ENCODE data around the gene MYOM1.

DNA sequence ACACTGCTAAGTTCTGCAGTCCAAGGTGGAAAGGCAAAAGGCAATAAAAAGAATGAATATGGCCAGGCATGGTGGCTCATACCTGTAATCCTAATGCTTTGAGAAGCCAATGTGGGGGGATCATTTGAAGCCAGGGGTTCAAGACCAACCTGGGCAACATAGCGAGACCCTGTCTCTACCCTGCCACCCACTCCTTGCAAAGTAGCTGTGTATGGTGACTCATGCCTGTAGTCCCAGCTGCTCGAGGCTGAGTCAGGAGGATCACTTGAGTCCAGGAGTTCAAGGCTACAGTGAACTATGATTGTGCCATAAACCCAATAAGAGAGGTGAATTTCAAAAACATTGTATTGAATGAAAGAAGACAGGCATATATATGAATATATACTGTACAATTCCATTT, 44.6 kb upstream of the MYOM1 start:
- no peak for TF ChIP-seq POLR2A (IDR thresholded peaks at IDR 0.05)
- TF ChIP-seq, protein P1, sequence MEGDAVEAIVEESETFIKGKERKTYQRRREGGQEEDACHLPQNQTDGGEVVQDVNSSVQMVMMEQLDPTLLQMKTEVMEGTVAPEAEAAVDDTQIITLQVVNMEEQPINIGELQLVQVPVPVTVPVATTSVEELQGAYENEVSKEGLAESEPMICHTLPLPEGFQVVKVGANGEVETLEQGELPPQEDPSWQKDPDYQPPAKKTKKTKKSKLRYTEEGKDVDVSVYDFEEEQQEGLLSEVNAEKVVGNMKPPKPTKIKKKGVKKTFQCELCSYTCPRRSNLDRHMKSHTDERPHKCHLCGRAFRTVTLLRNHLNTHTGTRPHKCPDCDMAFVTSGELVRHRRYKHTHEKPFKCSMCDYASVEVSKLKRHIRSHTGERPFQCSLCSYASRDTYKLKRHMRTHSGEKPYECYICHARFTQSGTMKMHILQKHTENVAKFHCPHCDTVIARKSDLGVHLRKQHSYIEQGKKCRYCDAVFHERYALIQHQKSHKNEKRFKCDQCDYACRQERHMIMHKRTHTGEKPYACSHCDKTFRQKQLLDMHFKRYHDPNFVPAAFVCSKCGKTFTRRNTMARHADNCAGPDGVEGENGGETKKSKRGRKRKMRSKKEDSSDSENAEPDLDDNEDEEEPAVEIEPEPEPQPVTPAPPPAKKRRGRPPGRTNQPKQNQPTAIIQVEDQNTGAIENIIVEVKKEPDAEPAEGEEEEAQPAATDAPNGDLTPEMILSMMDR (IDR thresholded peaks at IDR 0.05) = no peak

Data from thyroid gland (tissue), 4 donors.